ENCODE results near the gene BIRC7.

Gene BIRC7

DNA sequence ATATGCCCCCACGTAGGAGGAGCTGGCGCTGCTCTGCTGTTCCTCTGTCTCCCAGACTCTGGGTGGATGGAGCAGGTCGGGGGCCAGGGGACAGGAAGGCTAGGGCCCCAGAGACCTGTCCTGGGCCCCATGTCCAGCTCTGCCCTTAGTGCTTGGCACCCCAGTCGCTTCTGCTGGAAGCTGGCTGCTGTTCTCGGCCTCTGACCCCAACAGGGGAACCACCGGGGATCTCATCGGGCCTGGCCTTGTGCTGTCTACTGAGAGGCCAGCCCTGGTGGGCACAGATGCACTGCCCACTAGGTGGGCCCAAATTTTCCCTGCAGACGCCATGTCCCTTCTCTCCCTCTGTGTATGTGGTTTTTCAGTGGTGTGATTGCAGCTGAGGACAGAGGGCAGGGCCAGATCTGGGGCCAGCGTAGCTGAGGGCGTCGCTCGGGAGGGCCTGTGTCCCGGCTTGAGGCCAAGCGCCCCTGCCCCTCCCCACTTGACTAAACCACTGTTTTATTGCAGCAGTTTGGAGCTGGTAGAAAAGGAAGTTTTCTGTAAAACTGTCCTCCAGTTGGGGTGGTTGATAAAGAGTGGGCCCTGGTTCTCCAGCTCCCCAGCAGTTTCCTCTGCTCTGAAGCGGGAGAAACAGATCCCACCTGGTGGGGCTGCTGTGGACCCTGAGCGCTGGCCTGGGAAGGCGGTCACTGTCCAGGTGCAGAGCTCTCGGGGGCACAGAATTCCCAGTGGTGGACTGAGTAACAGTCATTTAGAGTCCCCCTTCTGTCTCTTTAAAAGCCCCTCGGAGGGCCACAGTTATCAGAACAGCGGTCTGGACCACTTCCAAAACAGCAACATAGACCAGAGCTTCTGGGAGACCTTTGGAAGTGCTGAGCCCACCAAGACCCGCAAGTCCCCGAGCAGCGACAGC is 51.3 kb downstream of the BIRC7 start:
- no peak overlapping the region for H3K4me3 ChIP-seq (ENCODE audit: low read length)
- no peak for TF ChIP-seq ZNF274 (IDR thresholded peaks at IDR 0.05; ENCODE audit: low read depth, low read length)

DNA sequence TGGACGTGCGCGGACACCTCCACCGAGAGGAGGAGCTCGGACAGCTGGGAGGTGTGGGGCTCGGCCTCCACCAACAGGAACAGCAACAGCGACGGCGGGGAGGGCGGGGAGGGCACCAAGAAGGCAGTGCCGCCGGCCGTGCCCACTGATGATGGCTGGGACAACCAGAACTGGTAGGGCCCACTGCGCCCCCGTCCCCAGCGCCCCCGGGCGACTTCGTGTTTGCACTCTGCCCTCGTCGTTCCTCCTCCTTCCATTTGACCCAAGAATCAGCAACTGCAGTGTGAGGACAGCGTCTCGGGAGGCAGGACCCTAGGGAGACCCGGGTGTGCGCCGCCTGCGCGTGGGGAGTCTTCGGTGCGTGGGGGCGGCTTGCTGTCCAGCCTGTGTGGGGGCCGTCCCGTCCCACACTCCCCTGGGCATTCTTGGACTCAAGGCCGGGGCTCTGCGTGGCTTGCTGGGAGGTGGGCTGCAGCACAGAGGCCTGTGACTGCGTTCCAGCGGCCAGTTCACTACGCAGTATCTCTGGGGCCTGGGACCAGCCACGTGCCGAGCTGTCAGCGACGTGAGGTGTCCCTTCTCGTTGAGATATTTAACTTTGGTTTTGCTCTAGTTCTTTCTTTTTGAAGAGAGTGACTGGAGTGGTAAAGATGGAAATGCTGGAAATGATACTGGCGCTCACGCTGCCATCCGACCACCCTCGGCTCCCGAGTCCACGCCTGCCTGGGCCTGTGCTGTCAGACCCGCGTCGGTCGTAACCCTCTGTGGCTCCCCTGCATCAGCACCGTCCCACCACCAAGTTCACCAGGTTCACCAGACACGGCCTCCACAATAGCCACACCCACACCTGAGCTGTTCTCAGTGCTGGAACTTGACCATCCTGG is 52.2 kb downstream of the BIRC7 start:
- H3K4me3 ChIP-seq (ENCODE audit: low read length), result no peak overlapping the region
- TF ChIP-seq ZNF274 (IDR thresholded peaks at IDR 0.05; ENCODE audit: low read depth, low read length), result no peak

DNA sequence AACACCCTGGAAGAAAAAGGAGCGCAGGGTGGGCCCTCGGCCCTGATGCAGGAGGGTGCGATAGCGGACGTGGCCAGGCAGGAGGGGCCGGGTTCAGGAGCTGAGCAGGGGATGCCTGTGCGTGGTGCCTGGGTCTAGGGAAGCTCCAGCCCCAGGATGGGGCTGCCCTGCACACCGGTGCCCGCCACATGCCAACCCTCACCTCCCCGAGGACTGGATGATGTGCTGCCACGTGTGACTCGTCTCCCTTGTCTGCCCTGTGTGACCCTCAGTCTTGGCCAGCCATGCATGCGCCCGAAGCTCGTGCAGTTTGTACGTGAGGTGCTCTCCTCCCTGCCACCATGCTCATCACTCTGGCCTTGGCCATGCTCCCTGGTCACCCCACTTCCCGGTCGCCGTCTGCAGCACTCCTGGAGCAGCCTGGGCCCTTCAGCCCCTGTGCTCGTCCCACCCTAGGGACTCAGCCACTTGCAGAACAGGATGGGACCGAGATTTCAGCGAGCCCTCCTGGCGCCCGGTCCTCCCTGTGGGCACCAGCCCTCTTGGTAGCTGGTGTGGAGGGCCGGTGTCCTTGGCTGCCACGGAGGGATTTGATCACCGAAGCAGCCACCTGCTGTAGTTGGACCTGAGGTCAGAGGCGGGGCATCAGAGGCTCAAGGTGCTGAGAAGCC is 53.0 kb downstream of the BIRC7 start:
- H3K4me3 ChIP-seq (ENCODE audit: low read length), result no peak overlapping the region
- no peak for TF ChIP-seq ZNF274 (IDR thresholded peaks at IDR 0.05; ENCODE audit: low read depth, low read length)

DNA sequence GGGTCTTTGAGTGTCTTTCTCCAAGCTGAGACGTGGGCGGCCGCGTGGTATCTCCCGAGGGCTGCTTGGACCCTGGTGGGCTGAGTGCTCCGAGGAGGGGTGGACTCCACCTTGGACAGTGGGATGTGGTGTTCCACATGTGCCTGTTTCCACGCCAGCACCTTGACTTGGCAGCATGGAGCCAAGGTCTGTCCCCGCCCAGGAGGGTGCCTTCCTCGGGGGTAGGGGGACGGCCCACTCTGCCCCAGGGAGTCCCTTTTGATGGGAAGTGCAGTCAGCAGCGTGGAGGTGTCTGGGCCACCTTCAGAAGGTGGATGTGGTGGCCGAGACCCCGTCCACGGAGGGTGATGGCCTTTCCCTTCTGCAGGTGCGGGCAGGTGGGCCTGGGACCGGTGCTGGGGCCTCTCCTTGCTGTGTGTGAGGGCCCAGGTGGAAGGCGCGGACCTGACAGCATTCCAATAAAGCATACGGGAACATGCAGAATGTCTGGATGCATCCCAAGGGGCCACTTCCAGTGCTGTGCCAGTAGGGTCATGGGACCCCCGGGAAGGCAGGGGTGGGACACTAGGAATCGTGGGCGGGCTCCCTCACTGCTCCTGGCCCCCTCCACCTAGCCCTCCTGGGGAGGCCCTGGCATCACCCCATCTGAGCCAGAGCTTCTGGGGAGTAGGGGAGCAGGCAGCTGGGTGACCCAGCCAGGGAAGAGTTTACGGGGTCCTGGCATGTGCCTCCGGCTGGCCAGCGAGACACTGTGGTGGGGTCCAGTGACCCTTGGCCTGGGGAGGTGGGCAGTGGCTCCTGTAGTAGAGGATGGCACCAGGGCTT is 53.8 kb downstream of the BIRC7 start:
- H3K4me3 ChIP-seq (ENCODE audit: low read length), result no peak overlapping the region
- TF ChIP-seq ZNF274 (IDR thresholded peaks at IDR 0.05; ENCODE audit: low read depth, low read length), result no peak

Measured in GM08714 (cell line).